ENCODE data around the gene OXSM.

The OXSM gene

DNA sequence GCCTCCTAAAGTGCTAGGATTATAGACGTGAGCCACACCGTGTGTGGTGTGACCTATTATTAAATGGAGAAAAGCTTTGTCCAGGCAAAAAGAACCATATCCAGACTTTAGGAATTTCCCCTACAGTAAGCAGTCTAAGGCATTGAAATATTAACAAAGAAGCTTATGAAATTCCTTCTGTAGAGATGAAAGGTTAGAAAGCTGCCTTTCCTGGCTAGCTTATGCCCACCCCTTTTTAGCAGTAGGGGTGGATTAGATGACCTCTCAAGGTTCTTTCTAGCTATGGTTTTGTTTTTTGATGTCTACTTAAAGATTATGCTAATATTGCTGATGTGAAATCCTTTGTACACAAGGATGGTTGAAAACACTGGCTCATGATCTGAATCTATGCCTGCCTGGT lies 13.9 kb downstream of the OXSM start:
- TF ChIP-seq ZFX (IDR thresholded peaks at IDR 0.05; ENCODE audit: borderline replicate concordance): no peak
- TF ChIP-seq, protein P1, sequence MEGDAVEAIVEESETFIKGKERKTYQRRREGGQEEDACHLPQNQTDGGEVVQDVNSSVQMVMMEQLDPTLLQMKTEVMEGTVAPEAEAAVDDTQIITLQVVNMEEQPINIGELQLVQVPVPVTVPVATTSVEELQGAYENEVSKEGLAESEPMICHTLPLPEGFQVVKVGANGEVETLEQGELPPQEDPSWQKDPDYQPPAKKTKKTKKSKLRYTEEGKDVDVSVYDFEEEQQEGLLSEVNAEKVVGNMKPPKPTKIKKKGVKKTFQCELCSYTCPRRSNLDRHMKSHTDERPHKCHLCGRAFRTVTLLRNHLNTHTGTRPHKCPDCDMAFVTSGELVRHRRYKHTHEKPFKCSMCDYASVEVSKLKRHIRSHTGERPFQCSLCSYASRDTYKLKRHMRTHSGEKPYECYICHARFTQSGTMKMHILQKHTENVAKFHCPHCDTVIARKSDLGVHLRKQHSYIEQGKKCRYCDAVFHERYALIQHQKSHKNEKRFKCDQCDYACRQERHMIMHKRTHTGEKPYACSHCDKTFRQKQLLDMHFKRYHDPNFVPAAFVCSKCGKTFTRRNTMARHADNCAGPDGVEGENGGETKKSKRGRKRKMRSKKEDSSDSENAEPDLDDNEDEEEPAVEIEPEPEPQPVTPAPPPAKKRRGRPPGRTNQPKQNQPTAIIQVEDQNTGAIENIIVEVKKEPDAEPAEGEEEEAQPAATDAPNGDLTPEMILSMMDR (IDR thresholded peaks at IDR 0.05): no peak

DNA sequence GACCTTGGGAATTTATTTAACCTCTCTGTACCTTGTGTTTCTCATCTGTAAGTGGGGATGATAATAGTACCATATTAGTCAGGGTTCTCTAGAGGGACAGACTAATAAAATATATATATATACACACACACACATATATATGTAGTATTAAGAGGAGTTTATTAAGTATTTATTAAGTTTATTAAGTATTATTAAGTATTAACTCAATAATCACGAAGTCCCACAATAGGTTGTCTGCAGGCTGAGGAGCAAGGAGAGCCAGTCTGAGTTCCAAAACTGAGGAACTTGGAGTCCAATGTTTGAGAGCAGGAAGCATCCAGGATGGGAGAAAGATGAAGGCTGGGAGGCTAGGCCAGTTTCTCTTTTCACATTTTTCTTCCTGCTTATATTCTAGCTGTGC lies 14.8 kb downstream of the OXSM start:
- no peak overlapping the region for H3K27ac ChIP-seq
- no peak for TF ChIP-seq ZFX (IDR thresholded peaks at IDR 0.05; ENCODE audit: borderline replicate concordance)
- TF ChIP-seq, protein P1 (IDR thresholded peaks at IDR 0.05): no peak

More for the DNA sequence above, 13.9 kb downstream of the OXSM start:
- H3K27ac ChIP-seq: no peak overlapping the region

DNA sequence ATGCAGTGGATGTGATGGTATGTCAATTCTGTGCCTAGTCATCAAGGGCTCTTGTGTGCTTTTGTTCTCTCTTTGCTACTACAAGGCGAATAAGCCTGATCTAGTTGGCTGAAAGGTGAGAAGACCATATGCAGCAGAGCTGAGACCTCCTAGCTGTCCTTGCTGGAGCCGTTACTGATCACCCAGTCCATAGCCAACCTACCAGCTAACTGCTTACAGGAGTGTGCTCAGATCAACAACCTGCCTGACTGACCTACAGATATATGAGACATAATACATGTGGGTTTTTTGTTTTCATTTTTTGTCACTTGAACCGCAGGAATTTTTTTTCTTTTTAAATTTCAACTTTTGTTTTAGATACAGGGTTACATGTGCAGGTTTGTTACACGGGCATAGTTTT lies 22.8 kb downstream of the OXSM start:
- TF ChIP-seq, protein P1 (IDR thresholded peaks at IDR 0.05): no peak
- no peak for TF ChIP-seq ZFX (IDR thresholded peaks at IDR 0.05; ENCODE audit: borderline replicate concordance)
- no peak overlapping the region for H3K27ac ChIP-seq

DNA sequence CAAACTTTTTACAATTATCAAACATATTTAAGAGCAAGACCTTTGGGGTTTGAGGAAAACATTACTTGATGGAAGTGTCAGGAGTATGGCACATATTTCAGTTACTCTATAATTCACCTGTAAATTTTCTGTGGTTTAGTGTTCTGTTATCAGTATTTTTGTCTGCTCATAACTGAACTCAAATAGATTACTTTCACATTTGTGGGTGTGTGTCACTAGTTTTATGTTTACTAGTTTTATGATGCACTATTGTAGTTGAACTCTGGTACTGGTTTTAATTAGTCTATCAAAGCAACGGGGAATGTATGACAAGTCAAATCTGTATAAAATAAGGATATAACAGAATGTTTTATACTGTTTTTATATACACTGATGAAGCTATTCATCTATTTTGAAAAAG lies 27.2 kb downstream of the OXSM start:
- H3K27ac ChIP-seq: no peak overlapping the region
- TF ChIP-seq ZFX (IDR thresholded peaks at IDR 0.05; ENCODE audit: borderline replicate concordance): no peak
- TF ChIP-seq, protein P1 (IDR thresholded peaks at IDR 0.05): no peak

DNA sequence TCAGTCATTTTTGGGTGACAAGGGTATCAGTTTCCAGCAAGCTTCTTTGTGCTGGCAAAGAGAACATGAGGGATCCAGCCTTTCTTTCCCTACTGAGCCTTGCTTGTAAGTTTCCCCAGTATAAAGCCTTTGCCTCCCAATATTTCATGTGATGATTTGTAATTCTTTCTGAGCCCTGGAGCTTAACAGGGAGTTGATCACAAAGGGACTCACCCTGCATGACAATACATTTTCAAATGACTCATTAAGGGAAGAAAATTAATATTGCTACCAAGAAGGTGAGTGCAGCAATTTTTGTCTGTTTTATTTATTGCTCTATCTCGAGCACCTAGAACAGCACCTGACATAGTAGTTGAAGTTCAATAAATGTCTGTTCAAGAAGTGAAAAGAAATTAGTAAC lies 27.7 kb downstream of the OXSM start:
- H3K27ac ChIP-seq: no peak overlapping the region
- no peak for TF ChIP-seq ZFX (IDR thresholded peaks at IDR 0.05; ENCODE audit: borderline replicate concordance)
- TF ChIP-seq, protein P1 (IDR thresholded peaks at IDR 0.05): no peak

DNA sequence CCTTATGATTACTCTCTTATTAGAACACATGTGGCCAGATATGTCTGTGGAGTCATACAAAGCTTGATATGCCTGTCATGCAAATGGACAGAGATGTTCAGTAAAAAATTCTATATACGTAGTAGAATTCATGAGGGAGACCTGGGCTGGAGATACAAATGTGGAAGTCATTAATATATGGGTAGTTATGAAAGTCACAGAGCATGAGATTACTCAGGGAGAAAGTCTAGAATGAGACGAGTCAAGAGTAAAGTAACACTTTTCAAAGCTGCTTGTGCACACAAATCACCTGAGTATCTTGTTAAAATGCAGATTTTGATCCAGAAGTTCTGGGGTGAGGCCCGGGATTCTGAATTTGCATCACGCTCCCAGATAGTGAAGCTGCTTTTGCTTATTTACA lies 28.4 kb downstream of the OXSM start:
- no peak for TF ChIP-seq ZFX (IDR thresholded peaks at IDR 0.05; ENCODE audit: borderline replicate concordance)
- TF ChIP-seq, protein P1 (IDR thresholded peaks at IDR 0.05): no peak
- no peak overlapping the region for H3K27ac ChIP-seq

DNA sequence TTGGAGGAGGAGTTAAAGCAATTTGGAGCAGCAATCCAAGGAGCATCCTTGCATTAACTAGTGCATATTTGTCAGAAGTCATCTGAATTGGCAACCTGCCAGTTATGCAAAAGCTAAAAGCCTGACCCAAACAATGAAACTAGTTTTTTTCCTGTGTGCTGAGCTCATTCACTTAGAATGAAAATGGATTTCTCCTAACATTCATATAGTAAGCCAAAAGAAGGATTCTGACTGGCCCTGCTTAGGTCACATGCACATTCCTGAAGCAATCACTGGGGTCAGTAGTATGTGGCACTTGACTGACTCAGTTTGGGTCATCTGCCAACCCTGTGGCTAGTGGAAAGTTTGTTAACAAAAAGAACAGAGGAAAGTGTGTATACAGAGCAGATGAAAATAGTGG lies 30.5 kb downstream of the OXSM start:
- no peak overlapping the region for H3K27ac ChIP-seq
- TF ChIP-seq ZFX (IDR thresholded peaks at IDR 0.05; ENCODE audit: borderline replicate concordance): no peak
- TF ChIP-seq, protein P1 (IDR thresholded peaks at IDR 0.05): no peak
